Thyroid gland (tissue), 4 donors: ENCODE results near the gene TMEM94. TPM values are rescaled to one million over a fixed set of nuclear protein-coding genes. Genes with fewer than 3 reads are reported as not detected.

ENCODE experiments used
- DNase-seq, 2 donors: peaks; one replicate each; pipeline ENCODE4 v3.0.0-alpha.2; 2019
- H3K27ac ChIP-seq, 3 donors: fragments of 200-600 bp; sonication (generic); 1 replicate in 2 of 3; 2 replicates in 1 of 3; pipeline ENCODE4 v1.5.1; 2016 to 2019; ENCODE audit warnings: mild to moderate bottlenecking in 1 of 3, moderate library complexity in 1 of 3
- H3K27me3 ChIP-seq: fragments of 200-600 bp; sonication (generic); one replicate; pipeline ENCODE4 v1.5.1; 2019
- H3K36me3 ChIP-seq, 2 donors: fragments of 200-600 bp; sonication (generic); one replicate each; pipeline ENCODE4 v1.5.1; 2016 to 2019
- H3K4me1 ChIP-seq, 2 donors: fragments of 200-600 bp; sonication (generic); one replicate each; pipeline ENCODE4 v1.5.1; 2017 to 2019
- H3K4me3 ChIP-seq, 3 donors: fragments of 200-600 bp; sonication (generic); replicated peaks in 1 of 3; 1 replicate in 2 of 3; 2 replicates in 1 of 3; pipeline ENCODE4 v1.5.1; 2016; ENCODE audit warnings: mild to moderate bottlenecking in 1 of 3
- H3K9me3 ChIP-seq: fragments of 200-600 bp; sonication (generic); one replicate; pipeline ENCODE4 v1.5.1; 2017
- POLR2A ChIP-seq, 2 donors: fragments of 450-650 bp; IDR thresholded peaks; one replicate each; pipeline ENCODE4 v1.6.1; 2017; ENCODE audit warnings: antibody characterized with exemption in 2 of 2, mild to moderate bottlenecking in 2 of 2, moderate library complexity in 1 of 2
- WGBS, 2 donors: methylation state at CpG; one replicate each; pipeline ENCODE4 v1.1.5; 2017; 5-methylcytosine and 5-hydroxymethylcytosine counted together
- intact Hi-C: fragments of 100-400 bp; cut with DNase I; formaldehyde crosslinking; loops from one replicate; pipeline ENCODE4 v1.15.1; 2023
- total RNA-seq, 4 donors: library from RNA; depleted of rRNA; stranded (reverse); fragments of >200 nt; gene quantifications; one replicate each; pipeline ENCODE4 v1.2.3, GENCODE V29; 2016
- TF ChIP-seq, protein P1 (sequence below), 6 experiments: fragments of 200-600 bp in 3 of 6; fragments of 450-650 bp in 3 of 6; sonication (generic) in 3 of 6; IDR thresholded peaks; one replicate each; pipeline ENCODE4 v1.5.1; 2016 to 2019; ENCODE audit warnings: antibody characterized with exemption in 6 of 6, mild to moderate bottlenecking in 2 of 6, inconsistent platforms in 1 of 6, moderate library complexity in 1 of 6

The TMEM94 gene
- total RNA-seq, 4 donors from 2014 or later, result 52.1 to 116 (median 92.7) TPM

DNA sequence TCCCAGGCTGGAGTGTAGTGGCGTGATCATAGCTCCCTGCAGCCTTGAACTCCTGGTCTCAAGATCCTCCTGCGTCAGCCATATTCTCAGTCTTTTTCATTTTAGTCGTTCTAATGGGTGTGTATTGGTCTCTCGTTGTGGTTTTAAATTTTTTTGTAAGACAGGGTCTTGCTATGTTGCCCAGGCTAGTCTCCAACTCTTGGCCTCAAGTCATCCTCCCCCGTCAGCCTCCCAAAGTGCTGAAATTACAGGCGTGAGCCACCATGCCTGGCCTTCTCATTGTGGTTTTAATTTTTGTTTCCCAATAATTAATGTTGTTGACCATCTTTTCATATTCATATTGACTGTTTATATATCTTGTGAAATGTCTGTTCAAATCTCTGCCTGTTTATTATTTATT is 8.6 kb downstream of the TMEM94 start:
- DNase-seq, result no peak
- intact Hi-C loops, result no loop called here
- Histone ChIP-seq H3K9me3 (no peaks in the 10 kb centered on the region), H3K36me3 (no peaks in the 10 kb centered on the region), H3K4me3 (no peak overlapping the region), H3K27ac (no peak overlapping the region), H3K27me3 (no peaks in the 10 kb centered on the region), H3K4me1 (peaks cover 5 to 14% of the 10 kb centered on the region in 2 donors)
- TF ChIP-seq, protein P1, sequence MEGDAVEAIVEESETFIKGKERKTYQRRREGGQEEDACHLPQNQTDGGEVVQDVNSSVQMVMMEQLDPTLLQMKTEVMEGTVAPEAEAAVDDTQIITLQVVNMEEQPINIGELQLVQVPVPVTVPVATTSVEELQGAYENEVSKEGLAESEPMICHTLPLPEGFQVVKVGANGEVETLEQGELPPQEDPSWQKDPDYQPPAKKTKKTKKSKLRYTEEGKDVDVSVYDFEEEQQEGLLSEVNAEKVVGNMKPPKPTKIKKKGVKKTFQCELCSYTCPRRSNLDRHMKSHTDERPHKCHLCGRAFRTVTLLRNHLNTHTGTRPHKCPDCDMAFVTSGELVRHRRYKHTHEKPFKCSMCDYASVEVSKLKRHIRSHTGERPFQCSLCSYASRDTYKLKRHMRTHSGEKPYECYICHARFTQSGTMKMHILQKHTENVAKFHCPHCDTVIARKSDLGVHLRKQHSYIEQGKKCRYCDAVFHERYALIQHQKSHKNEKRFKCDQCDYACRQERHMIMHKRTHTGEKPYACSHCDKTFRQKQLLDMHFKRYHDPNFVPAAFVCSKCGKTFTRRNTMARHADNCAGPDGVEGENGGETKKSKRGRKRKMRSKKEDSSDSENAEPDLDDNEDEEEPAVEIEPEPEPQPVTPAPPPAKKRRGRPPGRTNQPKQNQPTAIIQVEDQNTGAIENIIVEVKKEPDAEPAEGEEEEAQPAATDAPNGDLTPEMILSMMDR (IDR thresholded peaks at IDR 0.05), result no peak
- no peak for TF ChIP-seq POLR2A (IDR thresholded peaks at IDR 0.05)
- 96 to 97% methylated on average over 6 of the region's 6 CpGs for WGBS, 2 donors

- Histone ChIP-seq H3K27me3 (no peaks in the 10 kb centered on the region), H3K4me3 (no peak overlapping the region), H3K4me1 (peaks cover 5 to 12% of the 10 kb centered on the region in 2 donors), H3K27ac (peak overlapping the region in 1 of 3 donors; percentile 32), H3K36me3 (no peaks in the 10 kb centered on the region), H3K9me3 (no peaks in the 10 kb centered on the region)
- intact Hi-C loops, result no loop called here
- peak; percentile 41 to 50 for DNase-seq
- WGBS, 2 donors, result 56 to 60% methylated on average over 6 to 7 of the region's 8 CpGs
- TF ChIP-seq POLR2A (IDR thresholded peaks at IDR 0.05), result no peak
- TF ChIP-seq, protein P1 (IDR thresholded peaks at IDR 0.05), result no peak
These were observed 11.9 kb downstream of the TMEM94 start for GRCh38 chr17:75468291-75468754.

GRCh38 chr17:75468779-75469373 is 12.4 kb downstream of the TMEM94 start:
- no peaks in the 10 kb centered on the region for H3K27me3 ChIP-seq
- no peak overlapping the region for H3K4me3 ChIP-seq
- no peaks in the 10 kb centered on the region for H3K9me3 ChIP-seq
- peak overlapping the region in 1 of 3 donors; percentile 32 for H3K27ac ChIP-seq
- no peak for TF ChIP-seq POLR2A (IDR thresholded peaks at IDR 0.05)
- TF ChIP-seq, protein P1 (IDR thresholded peaks at IDR 0.05), result no peak
- no peaks in the 10 kb centered on the region for H3K36me3 ChIP-seq
- DNase-seq, result no peak
- intact Hi-C loops, result no loop called here
- H3K4me1 ChIP-seq, result peaks cover 5 to 12% of the 10 kb centered on the region in 2 donors
- WGBS, 2 donors, result 75 to 80% methylated on average over 11 to 13 of the region's 13 CpGs

DNA sequence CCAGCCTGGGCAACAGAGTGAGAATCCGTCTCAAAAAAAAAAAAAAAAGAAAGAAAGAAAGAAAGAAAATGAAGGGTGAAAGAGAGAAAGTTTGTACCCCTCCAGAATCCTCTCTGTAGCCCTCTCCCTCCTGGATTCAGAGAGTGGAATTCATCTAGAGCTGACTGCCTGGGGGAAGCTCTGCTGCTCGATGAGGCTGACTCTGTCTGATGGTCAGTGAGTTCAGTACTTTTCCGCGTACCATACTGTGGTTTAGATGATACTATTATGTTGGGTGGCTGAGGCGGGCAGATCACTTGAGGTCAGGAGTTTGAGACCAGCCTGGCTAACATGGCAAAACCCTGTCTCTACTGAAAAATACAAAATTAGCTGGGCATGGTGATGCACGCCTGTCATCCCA is 14.8 kb downstream of the TMEM94 start:
- intact Hi-C loops, result no loop called here
- no peaks in the 10 kb centered on the region for H3K9me3 ChIP-seq
- WGBS, 2 donors, result 92 to 93% methylated on average over 6 of the region's 6 CpGs
- no peak overlapping the region for H3K4me3 ChIP-seq
- H3K36me3 ChIP-seq, result no peaks in the 10 kb centered on the region
- DNase-seq, result no peak
- TF ChIP-seq POLR2A (IDR thresholded peaks at IDR 0.05), result no peak
- TF ChIP-seq, protein P1 (IDR thresholded peaks at IDR 0.05), result no peak
- no peaks in the 10 kb centered on the region for H3K27me3 ChIP-seq
- H3K4me1 ChIP-seq, result peaks cover 5 to 25% of the 10 kb centered on the region in 2 donors
- H3K27ac ChIP-seq, result no peak overlapping the region

GRCh38 chr17:75472119-75472518 is 15.7 kb downstream of the TMEM94 start:
- 69 to 75% methylated on average over 4 of the region's 4 CpGs for whole genome bisulfite sequencing, 2 donors
- Histone ChIP-seq H3K9me3 (no peaks in the 10 kb centered on the region), H3K4me3 (no peak overlapping the region), H3K27ac (no peak overlapping the region), H3K36me3 (no peaks in the 10 kb centered on the region), H3K27me3 (no peaks in the 10 kb centered on the region), H3K4me1 (peaks cover 5 to 33% of the 10 kb centered on the region in 2 donors)
- DNase-seq, result no peak
- TF ChIP-seq POLR2A (IDR thresholded peaks at IDR 0.05), result no peak
- TF ChIP-seq, protein P1 (IDR thresholded peaks at IDR 0.05), result no peak
- intact Hi-C loops, result no loop called here
